ENCODE data around the gene CDH4.
"Not testable (repeated sequence)": the region's sequence is repeated elsewhere in the genome, so short reads cannot be mapped to it uniquely, and the experiment has no call there.

Gene CDH4

DNA sequence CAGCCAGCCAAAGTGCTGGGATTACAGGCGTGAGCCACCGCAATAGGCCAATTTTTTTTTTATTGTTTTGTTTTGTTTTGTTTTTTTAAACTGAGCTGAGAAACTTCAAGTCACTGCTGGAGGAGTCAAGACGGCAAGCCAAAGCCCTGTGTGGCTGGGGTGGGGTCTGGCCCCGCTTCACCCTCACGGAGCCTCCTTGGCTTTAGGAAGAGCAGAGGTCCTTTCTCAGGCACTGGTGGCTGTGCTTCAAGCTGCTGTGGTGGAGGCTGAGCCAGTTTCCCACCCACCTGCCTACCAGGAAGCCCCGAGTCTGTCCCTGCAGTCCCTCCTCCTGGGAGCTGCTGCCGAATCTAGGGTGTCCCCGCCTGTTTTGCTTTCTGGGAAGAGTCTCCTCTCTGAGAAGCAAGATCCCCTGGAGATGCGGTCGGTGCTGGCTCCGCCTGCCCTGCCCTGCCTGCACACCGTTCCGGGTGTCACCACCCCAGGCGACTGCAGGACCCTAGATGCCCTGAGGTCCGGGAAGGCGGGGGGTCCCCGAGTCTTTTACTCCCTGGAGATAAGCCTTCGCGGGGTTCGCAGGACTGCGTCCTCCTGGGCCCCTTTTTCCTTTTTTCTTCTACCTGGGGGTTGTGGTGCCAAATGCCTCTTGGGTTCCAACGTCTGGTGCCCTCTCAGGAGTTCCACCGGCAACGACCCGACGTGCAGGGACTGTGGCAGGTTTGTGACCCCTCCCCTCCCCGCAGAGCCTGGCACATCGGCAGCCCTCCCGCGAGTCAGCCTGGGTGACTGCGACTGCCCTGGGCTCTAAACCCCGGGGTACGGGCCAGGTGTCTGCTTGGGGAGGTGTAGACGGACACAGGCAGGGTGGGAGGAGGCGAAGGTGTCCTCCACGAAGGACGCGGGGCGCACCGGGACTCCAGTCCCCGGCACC, 712.9 kb downstream of the CDH4 start:
- no peak for FAIRE-seq

DNA sequence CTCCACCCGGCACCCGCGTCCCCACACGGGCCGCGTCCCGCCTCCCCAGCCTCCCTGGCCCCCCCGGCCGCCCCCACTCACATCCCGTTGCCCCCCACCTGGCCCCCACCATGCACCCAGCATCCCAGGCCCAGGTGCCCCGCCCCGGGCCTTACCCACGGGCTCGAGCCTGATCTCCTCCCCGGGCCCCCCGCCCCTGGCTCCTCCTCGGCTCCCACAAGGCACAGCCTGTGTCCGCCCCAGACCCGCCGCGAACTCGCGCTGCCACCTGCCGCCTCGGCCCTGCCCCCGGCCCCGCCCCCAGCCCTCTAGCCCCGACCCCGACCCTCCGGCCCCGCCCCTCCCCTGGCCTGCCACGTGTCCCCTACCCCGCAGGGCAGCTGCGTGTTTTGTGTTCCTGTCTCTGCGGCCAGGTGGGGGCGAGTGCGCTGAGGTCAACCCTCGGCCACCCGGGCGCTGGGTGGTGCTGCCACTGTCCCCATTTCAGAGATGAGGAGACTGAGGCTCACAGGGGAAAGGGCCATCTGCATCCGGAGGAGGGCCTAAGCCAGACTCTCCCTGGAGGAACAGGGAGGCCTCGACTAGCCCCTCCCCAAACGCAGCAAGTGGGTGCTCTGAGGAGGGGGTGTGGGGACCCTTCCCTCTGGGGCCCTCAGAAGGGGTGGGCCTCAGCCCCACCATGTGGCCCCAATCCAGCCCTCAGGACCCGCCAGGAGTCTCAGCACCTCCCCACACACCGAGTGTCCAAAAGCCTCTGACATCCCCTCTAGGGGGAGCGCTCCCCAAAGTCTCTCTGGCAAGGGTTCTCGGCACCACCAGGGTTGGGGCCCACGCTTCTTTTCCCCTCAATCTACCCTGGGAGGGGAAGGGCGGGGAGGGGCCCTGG, 713.8 kb downstream of the CDH4 start:
- FAIRE-seq = no peak

DNA sequence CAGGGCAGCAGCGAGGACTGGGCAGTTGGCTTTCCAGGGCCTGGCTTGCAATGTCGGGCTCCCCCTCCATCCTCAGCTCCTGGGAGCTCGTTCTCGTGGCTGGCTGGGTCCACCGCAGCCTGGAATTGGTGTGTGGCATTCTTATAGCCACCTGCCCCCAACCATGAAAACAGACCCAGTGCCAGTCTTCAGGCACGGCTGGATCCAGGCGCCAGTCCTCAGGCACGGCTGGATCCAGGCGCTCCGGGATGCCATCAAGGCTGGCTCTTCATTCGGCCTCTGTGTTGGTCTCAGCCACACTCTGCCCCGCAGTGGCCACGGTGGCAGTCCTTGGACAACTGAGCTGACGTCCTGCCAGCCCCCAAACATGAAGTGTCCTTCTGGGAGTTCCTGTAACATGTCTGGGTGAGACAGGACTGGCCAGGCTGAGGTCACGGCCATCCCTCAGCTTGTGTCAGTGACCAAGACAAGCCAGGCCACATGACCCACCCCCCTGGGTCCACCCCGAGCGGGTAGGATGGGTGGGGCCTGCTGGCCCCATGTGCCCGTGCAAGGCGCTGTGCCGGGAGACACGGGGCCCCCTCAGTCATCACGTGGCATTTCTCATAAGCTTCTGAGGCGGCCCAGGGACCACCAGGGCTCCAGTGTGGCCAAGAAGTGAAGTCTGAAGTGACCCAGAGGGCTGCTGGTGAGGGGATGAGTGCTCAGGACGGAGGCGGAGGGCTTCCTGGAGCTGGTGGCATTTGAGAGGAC, 714.6 kb downstream of the CDH4 start:
- no peak for FAIRE-seq

DNA sequence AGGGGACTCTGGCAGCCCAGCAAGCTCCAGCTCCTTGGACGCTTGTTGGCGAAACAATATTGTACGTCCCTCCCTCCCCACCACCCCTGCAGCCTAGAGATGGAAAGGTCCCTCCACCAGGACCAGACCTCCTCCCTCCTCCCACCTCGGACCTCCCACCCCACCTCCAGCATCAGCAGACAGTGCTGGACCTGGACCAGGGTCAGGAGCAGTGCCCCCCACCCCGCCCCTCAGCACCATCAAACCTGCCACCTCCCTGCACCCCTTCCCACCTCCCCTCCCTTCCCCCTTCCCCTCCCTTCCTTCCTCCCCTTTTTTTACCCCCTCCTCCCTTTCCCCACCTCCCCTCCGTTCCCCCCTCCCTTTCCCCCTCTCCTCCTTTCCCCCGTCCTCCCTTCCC, 715.2 kb downstream of the CDH4 start:
- FAIRE-seq = no peak

DNA sequence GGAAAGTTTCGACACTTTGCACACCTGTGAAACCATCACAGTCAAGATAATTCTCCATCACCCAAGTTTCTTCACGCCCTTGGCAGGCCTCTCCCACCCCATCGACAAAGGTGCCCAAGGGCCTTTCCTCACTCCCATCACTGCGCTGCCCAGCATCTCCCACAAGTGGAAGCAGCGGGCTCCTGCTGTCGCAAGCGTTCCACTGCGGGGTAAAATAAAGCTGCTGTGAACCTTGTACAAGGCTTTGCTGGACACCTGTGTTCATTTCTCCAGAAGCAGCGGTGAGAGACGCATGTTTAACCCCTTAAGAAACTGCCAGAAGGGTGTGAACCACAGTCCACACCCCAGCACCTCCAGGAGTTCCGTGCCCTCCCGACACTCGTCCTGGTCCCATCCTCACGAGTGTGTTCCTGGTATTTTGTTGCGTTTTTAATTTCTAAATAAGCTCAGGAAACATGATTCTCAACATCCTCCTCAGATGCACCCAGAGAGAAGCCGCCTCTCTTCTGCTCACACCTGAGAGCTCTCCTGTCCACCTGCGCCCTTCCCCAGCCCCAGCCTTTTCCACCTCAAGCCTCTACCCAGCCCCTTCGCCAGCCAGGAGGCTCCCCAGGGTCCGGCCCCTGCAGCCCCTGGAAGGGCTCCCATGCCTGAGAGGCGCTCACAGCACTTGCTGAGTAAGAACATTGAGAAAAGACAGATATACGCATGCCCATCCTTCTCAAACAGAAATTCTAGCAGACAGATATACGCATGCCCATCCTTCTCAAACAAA, 716.2 kb downstream of the CDH4 start:
- FAIRE-seq = no peak

DNA sequence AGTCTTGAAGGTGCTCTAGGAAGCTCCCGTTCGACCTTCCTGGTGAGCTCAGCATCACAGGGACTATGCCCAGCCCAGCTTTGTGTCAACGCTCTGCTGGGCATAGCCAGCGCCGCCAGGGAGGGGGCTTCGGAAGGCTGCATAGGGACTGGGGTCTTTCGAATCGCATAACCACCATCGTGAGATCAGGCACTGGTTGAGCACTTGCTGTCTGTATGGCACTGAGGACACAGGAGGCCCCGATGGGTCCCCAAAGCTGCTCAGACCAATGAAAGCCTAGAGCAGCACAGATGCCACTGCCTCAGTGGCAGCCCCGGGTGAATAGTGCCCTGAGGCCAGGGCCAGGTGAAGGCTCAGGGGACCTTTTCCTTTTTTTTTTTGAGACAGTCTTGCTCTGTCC, 716.9 kb downstream of the CDH4 start:
- no peak for FAIRE-seq

DNA sequence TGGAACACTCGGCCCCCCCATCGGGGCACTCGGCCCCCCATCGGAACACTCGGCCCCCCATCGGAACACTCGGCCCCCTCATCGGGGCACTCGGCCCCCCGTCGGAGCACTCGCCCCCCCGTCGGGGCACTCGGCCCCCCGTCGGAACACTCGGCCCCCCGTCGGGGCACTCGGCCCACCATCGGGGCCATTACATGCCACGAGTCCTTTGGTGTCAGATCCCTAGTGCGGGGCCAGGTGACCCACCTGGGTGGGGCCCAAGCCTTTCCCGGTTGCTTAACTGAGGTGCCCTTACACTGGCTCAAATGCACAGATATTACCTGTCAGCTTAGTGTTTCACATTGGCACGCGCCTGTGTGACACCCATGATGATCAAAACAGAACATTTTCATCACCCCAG, 717.7 kb downstream of the CDH4 start:
- FAIRE-seq = no peak

DNA sequence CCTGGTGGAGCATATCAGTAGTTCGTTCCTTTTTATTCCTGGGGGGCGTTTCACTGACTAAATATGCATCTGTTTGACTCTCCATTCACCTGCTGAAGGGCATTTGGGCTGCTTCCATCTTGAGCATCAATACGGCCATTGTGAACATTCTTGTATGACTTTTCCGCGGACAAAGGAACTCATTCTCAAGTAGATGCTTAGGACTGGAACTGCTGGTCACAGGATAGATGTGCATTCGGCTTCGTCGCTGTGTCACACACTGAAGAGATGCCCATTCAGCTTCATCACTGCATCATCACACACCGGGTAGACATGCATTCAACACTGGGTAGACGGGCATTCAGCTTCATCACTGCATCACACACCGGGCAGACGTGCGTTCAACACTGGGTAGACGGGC, 718.3 kb downstream of the CDH4 start:
- FAIRE-seq = no peak

DNA sequence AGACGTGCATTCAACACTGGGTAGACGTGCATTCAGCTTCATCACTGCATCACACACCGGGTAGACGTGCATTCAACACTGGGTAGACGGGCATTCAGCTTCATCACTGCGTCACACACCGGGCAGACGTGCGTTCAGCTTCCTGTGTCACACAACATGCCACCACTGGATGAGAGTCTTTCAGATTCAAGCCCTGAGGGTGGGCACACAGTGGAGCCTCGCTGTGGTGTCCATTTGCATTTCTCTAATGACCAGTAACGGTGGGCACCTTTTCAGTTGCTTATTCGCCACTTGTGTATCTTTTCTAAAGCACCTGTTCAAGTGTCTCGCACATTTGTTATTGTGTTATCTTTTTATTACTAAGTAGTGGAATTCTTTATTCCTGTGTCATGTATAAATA, 719.5 kb downstream of the CDH4 start:
- FAIRE-seq = not testable (repeated sequence)

DNA sequence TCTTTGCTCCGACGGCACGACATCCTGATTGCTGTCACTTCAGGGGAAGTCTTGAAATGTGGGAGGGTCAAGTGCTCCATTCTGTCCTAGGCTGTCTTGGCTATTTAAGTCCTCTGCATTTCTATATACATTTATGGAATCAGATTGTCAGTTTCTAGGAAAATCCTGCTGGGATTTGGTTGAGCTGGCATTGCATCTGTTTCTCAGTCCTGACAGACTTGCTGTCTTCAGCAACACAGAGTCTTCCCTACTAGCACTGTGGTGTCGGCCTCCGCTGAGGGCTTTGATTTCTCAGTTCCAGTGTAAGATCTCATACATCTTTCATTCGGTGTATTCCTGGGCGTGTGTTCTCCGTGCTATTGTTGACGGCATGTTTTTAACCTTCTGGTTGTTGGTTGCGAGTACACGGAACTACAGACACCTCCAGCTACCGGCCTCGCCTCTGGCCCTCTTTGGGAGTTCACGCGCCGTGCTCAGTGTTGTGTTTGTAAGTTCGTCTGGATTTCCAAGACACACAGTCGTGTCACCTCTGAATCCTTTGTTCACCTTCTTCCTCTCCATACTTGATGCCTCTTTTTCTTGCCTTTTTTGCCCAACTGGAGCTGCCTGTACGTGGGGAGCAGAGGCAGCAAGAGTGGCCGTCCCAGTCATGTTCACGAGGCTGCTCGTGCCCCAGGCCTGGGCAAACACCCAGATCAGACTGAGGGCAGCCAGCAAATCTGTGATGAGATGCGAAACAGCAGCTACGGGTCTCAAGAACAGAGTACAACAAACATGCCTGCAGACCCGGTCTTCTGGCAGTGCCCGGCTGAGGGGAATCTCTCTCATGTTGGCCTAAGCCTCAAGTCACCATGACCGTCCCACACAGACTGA, 720.8 kb downstream of the CDH4 start:
- no peak for FAIRE-seq

DNA sequence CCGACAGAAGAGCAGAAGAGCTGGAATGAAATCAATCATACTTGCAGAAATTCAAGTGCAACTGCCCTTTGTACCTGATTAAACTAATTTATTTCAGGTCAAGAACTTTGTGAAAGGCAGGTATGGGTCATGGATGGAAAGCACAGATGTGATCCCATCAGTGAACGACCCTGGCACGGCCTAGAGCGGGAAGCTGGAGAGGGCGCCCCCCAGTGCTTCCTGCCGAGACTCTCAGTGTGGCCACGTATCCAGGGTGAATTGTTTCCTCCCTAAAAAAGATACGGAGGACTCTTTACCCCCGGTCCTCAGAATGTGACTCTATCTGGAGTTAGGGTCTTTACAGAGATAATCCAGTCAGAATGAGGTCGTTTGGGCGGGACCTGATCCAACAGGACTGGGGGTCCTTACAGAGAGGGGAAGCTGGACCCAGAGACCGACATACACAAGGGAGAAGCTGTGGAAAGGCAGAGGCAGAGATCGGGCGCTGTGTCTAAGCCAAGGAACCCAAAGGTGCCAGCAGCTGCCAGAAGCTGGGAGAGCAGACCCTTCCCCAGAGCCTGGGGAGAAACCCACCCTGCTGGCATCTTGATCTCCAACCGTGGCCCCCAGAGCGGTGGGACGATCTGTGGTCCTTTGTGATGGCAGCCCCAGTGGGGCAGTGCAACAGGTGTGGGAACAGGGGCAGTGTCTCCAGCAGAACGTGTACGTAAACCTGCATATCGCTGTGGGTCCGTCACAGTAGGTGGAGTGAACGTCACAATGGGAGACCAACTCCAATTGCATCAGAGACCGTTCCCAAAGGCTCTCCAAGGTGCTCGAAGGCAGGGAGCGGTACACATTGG, 721.7 kb downstream of the CDH4 start:
- no peak for FAIRE-seq

DNA sequence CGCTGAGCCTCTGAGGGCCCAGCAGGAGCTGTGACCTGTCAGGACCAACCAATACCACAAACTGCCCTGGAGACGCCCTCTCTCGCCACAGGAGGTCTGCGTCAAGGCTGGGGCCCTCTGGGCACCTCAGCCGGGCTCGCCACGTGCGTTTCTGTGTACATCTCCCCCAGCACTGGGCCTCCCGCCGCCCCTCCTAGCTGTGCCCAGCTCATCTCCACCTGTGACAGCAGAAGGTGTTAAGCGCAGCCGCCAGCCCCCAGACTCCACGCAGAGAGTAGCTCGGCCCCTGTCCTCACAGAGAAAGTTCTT, 722.2 kb downstream of the CDH4 start:
- FAIRE-seq = no peak

DNA sequence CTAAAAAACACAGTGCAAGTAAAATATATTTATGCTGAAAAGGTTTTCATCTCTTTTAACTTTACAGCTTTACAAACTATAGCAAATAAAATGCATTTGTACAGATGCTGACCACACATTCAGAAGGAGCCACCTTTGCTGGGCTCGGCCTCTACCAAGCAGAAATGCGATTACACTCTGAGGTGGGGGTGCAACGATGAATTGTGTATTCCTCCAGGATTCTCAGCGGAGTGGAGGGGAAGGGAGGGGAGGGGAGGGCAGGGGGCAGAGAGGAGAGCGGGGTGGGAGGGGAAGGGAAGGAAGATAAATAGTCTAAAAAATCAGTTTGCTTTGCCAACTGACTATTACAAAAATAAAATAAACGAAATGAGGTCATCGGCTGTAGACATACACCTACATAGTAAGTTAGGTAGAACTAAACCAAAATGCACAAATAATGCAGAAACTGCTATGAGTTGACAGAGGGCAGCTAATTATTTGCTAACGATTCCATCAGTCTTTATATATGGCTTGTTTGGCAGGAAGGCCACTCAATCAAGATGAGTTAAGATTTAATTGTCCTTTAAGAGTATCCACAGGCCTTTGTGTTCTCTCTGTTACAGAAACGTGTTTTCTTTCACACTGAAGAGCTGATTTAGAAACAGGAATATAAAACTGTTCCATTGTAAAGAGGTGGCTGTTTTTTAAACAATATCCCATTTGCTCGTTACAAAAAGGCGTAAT, 723.5 kb downstream of the CDH4 start:
- no peak for FAIRE-seq

DNA sequence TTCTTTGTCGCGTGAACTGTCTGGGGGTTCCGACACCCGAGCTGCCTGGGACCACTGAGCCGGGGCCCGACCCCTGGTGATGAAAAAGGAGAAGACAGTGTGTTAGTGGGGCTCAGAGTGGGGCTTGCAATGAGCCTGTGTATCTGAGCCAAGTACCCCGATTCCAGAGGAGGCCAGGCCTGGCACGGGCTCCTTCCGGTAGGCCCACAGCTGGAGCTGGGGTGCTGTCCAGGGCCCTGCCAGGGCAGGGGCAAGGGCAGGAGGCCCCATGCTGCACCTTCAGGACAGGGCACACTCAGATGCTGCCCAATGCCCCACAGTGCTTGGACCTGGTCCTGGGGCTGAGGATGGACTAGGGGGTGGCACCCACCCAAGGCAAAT, 724.2 kb downstream of the CDH4 start:
- no peak for FAIRE-seq

DNA sequence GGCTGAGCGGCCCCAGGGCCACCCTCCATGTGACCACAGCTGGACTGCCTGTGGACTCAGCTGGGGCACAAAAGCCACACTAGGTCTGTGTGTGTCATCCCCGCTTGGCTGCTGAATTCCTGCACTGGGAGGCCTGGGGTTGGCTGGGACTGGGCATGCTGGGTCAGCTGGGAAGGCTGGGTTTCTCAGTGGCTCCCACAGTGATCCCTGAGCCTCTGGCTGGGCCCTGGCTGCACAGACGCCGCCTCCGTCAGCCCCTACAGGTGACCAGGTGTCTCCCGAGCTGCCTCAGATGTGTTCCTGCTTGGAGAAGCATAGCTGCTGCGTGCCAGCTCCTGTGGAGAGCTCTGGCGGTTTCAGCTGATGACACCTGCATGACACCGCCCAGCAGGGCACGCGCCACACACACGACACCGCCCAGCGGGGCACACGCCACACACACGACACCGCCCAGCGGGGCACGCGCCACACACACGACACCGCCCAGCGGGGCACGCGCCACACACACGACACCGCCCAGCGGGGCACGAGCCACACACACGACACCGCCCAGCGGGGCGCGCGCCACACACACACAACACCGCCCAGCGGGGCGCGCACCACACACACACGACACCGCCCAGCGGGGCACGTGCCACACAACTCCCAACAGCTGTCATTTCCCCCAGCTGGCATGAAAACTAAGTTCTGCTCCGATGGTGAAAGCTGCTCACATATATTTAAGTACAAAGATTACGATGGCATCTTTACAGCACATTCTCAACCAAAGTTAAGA, 724.8 kb downstream of the CDH4 start:
- FAIRE-seq = no peak

DNA sequence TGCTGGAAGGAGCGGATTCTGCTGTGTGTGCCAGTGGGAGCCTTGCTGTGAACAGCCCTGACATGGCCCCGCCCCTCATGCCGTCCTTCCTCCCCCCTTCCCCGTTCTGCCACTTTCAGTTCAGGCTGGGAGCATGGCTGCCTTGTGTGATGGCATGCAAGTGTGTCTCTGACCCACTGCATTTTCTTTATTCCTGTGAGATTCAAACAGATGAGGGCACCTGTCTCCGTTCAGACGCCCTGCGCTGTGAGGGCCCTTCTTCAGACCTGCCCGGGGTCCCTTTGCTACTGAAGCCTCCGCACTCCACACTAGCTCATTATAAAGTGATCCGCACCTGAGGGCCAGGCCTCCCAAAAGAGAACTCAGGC, 725.3 kb downstream of the CDH4 start:
- FAIRE-seq = no peak

DNA sequence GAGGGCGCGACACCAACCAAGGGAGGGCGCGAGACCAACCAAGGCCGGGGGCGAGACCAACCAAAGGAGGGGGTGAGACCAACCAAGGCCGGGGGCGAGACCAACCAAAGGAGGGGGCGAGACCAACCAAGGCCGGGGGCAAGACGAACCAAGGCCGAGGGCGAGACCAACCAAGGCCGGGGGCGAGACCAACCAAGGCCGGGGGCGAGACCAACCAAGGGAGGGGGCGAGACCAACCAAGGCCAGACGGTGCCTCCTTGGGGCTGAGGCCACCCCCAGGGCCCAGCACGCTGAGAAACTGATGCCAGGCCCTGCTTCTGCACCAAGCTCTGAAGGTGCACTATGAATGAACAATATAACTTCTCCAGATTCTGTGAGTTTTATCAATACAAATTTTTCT, 726.4 kb downstream of the CDH4 start:
- no peak for FAIRE-seq

DNA sequence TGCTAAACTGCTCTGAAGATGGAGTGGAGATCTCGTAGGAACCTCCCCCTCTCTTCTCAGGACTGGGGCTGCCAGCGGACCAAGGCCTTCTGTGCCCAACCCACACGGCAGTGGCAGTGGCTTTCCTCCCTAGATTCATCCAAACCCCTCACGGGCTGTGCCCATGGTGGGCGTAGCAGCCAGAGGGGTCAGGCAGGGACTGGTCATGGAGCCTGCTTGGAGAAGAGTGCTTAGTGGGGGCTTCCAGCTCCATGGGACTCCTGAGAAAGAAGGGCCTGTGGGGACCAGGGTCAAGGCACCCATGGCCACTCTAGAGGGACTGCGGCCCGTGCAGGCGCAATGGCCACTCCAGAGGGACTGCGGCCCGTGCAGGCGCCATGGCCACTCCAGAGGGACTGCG, 727.0 kb downstream of the CDH4 start:
- no peak for FAIRE-seq

Measured in TTC549 (cell line).